Stomach (tissue), 9 donors: ENCODE measurements around the gene ZBED4. TPM values are rescaled to one million over a fixed set of nuclear protein-coding genes. Genes with fewer than 3 reads are reported as not detected.
"Not testable (repeated sequence)": the region's sequence is repeated elsewhere in the genome, so short reads cannot be mapped to it uniquely, and the experiment has no call there.

Experiments
- DNase-seq, 2 donors: peaks; one replicate each; pipeline versions ENCODE4 v3.0.0 to v3.0.0-alpha.2; 2013 to 2019
- H3K27ac ChIP-seq, 5 donors: fragments of 200-600 bp in 4 of 5; sonication (generic) in 4 of 5; one replicate each; pipeline ENCODE4 v1.5.1; 2013 to 2019; ENCODE audit warnings: mild to moderate bottlenecking in 1 of 5, moderate library complexity in 1 of 5
- H3K27me3 ChIP-seq, 3 donors: fragments of 200-600 bp; sonication (generic); one replicate each; pipeline ENCODE4 v1.5.1; 2017 to 2019; ENCODE audit warnings: mixed run types in 1 of 3
- H3K36me3 ChIP-seq, 4 donors: fragments of 200-600 bp; sonication (generic); 1 replicate in 3 of 4; 2 replicates in 1 of 4; pipeline ENCODE4 v1.5.1; 2016 to 2019
- H3K4me1 ChIP-seq, 4 donors: fragments of 200-600 bp; sonication (generic); one replicate each; pipeline ENCODE4 v1.5.1; 2016 to 2019
- H3K4me3 ChIP-seq, 4 donors: fragments of 200-600 bp; sonication (generic) in 3 of 4; one replicate each; pipeline ENCODE4 v1.5.1; 2016 to 2019; ENCODE audit warnings: mild to moderate bottlenecking in 1 of 4
- H3K9me3 ChIP-seq, 4 donors: fragments of 200-600 bp; sonication (generic); one replicate each; pipeline ENCODE4 v1.5.1; 2016 to 2019
- EP300 ChIP-seq: sonication (generic); formaldehyde crosslinking; IDR thresholded peaks from one replicate; pipeline ENCODE4 v1.6.1; 2017; ENCODE audit warnings: antibody characterized with exemption
- POLR2A ChIP-seq, 4 donors: fragments of 450-650 bp; IDR thresholded peaks; one replicate each; pipeline ENCODE4 v1.6.1; 2016; ENCODE audit warnings: antibody characterized with exemption in 4 of 4, control low read depth in 2 of 4, mild to moderate bottlenecking in 1 of 4, moderate library complexity in 1 of 4
- POLR2AphosphoS5 ChIP-seq, 3 donors: sonication (generic); formaldehyde crosslinking; IDR thresholded peaks; one replicate each; pipeline ENCODE4 v1.6.1; 2016; ENCODE audit warnings: antibody characterized with exemption in 3 of 3
- WGBS, 5 donors: extraction: QIAGEN DNeasy Blood & Tissue Kit in 3 of 5; methylation state at CpG; one replicate each; pipeline versions ENCODE4 v1.1.5 to v1.1.7; 2013 to 2018; 5-methylcytosine and 5-hydroxymethylcytosine counted together
- intact Hi-C: fragments of 100-400 bp; cut with DNase I; formaldehyde crosslinking; loops from one replicate; pipeline ENCODE4 v1.15.1; 2023; ENCODE audit warnings: low total_unique reads
- polyA plus RNA-seq, 3 donors: library from polyadenylated mRNA; stranded (reverse); fragments of 200-250 nt; gene quantifications; one replicate each; pipeline ENCODE4 v1.2.3, GENCODE V29; 2013
- total RNA-seq, 5 donors: library from RNA; depleted of rRNA; stranded (reverse); fragments of >200 nt; gene quantifications; one replicate each; pipeline versions ENCODE4 v1.1.0 to v1.2.3, GENCODE V29; 2014 to 2016
- TF ChIP-seq, protein P1 (sequence below), 7 experiments: fragments of 450-650 bp in 4 of 7; fragments of 200-600 bp in 3 of 7; sonication (generic) in 3 of 7; IDR thresholded peaks; one replicate each; pipeline ENCODE4 v1.5.1; 2016 to 2019; ENCODE audit warnings: antibody characterized with exemption in 7 of 7, control low read depth in 2 of 7, mild to moderate bottlenecking in 1 of 7
- donor health status: healthy with polysubstance abuse.
- donor health status: Bipolar disorder and iron deficiency.
- donor health status: healthy.

Gene ZBED4
- total and polyA plus RNA-seq, 8 donors: 2.2 to 31.7 (median 12.2) TPM

DNA sequence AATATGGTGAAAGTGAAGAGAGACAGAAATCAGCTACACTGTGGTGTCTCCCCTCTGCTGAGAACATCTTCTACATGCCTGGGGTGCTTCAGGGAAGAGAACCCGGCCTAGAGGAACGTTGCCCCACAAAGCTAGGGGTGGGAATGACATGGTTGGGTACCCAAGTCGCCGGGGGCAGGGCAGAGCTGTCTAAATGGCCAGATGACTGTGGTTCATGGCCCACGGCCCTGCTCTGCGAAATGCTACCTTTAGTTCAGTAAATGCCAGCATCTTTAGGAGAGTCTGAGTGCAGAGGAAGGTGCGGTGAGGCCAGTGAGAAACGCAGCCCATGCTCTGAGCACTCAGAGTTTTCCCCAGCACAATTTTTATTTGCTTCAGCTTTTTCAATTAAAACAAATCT, 38.8 kb upstream of the ZBED4 start:
- TF ChIP-seq, protein P1, sequence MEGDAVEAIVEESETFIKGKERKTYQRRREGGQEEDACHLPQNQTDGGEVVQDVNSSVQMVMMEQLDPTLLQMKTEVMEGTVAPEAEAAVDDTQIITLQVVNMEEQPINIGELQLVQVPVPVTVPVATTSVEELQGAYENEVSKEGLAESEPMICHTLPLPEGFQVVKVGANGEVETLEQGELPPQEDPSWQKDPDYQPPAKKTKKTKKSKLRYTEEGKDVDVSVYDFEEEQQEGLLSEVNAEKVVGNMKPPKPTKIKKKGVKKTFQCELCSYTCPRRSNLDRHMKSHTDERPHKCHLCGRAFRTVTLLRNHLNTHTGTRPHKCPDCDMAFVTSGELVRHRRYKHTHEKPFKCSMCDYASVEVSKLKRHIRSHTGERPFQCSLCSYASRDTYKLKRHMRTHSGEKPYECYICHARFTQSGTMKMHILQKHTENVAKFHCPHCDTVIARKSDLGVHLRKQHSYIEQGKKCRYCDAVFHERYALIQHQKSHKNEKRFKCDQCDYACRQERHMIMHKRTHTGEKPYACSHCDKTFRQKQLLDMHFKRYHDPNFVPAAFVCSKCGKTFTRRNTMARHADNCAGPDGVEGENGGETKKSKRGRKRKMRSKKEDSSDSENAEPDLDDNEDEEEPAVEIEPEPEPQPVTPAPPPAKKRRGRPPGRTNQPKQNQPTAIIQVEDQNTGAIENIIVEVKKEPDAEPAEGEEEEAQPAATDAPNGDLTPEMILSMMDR (IDR thresholded peaks at IDR 0.05): no peak
- TF ChIP-seq EP300: no peak
- no peak for DNase-seq
- H3K4me3 ChIP-seq: no peak overlapping the region
- intact Hi-C loops: no loop called here
- no peaks in the 10 kb centered on the region for H3K27me3 ChIP-seq
- no peak overlapping the region for H3K27ac ChIP-seq
- H3K9me3 ChIP-seq: no peaks in the 10 kb centered on the region
- peaks cover 25 to 69% (median 58%) of the 10 kb centered on the region in 4 donors for H3K36me3 ChIP-seq
- H3K4me1 ChIP-seq: peaks cover 36 to 89% (median 65%) of the 10 kb centered on the region in 4 donors
- WGBS, 5 donors: 74 to 87% (median 82%) methylated on average over 8 of the region's 8 CpGs

DNA sequence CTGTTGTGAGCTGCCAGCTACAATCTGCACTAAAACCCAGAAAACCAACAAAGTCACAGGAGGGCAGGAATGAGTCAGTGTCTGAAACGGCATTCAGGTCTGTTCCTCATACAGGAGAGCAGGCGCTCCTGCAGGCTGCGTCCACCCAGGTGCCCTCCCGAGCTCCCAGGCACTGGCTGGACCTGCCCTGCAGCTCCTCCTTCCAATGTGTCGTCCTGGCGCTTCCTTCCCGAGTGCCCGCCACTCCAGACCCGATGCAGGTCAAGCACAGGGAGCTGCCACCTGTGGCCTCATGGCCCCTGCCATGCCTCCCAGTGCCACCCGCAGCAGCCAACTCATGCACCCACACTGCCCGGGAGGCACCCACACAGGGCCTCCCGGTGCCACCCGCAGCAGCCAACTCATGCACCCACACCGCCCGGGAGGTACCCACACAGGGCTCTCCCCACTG, 38.0 kb upstream of the ZBED4 start:
- TF ChIP-seq EP300: no peak
- TF ChIP-seq POLR2AphosphoS5 (IDR thresholded peaks at IDR 0.05): peak in 1 of 3 donors; percentile 39
- TF ChIP-seq, protein P1 (IDR thresholded peaks at IDR 0.05): no peak
- WGBS, 5 donors: 21 to 52% (median 44%) methylated on average over 15 of the region's 15 CpGs
- H3K36me3 ChIP-seq: peaks cover 33 to 77% (median 66%) of the 10 kb centered on the region in 4 donors

DNA sequence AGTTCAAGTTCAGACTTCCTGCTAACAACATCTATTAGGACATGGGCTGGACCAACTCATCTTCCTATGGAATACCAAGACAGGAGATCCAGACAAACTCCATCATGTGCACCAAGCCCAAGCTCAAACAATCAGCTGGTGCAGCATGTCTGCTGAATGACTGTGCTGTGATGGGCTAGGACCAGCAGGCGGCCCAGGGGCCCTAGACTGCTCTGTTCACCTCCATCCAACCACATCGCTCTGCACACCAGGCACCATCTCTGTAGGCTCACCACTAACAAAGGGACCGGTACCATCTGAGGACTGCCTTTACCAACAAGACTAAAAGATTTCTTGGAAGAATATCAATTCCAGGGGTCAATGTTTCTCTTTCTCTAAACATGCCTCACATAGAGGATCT, 36.3 kb upstream of the ZBED4 start:
- WGBS, 5 donors: 72 to 94% (median 91%) methylated on average over 2 to 3 of the region's 3 CpGs
- DNase-seq: no peak

More for the DNA sequence above, 38.0 kb upstream of the ZBED4 start:
- H3K4me3 ChIP-seq: no peak overlapping the region
- peak overlapping the region in 2 of 5 donors; percentile 12 to 63 for H3K27ac ChIP-seq
- peak; percentile 43 to 58 for DNase-seq
- H3K9me3 ChIP-seq: no peaks in the 10 kb centered on the region
- intact Hi-C loops: no loop called here
- H3K27me3 ChIP-seq: no peaks in the 10 kb centered on the region
- H3K4me1 ChIP-seq: peaks cover 28 to 89% (median 64%) of the 10 kb centered on the region in 4 donors

DNA sequence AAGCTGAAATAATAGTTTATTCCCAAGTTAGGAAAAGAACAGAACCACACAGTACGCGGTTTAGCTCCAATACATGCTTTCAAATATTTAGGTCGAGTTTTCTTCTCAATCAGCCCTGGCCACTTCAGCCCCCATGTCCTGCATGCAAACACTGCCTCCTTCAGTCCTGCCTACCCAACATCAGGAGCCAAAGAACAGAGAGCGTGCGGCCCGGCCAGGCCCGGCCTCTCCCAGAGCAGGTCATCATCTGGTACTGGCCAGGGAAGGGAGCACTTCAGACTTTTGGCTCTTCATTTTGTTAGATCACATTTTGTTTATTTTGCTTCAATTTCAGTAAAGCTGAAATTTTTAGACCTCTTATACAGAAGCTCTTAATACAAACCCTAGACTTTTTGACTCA, 32.7 kb upstream of the ZBED4 start:
- intact Hi-C loops: no loop called here
- 61 to 75% (median 66%) methylated on average over 7 of the region's 7 CpGs for WGBS, 5 donors
- TF ChIP-seq POLR2A (IDR thresholded peaks at IDR 0.05) (no peak), POLR2AphosphoS5 (IDR thresholded peaks at IDR 0.05) (no peak), EP300 (no peak)
- TF ChIP-seq, protein P1 (IDR thresholded peaks at IDR 0.05): no peak
- H3K4me1 ChIP-seq: peaks cover 36 to 89% (median 68%) of the 10 kb centered on the region in 4 donors
- H3K9me3 ChIP-seq: no peaks in the 10 kb centered on the region
- peaks cover 67 to 92% (median 79%) of the 10 kb centered on the region in 4 donors for H3K36me3 ChIP-seq
- H3K27me3 ChIP-seq: no peaks in the 10 kb centered on the region
- no peak overlapping the region for H3K4me3 ChIP-seq
- DNase-seq: no peak
- peak overlapping the region in 1 of 5 donors; percentile 7 for H3K27ac ChIP-seq

More for the DNA sequence above, 36.3 kb upstream of the ZBED4 start:
- H3K4me1 ChIP-seq: peaks cover 27 to 91% (median 67%) of the 10 kb centered on the region in 4 donors
- TF ChIP-seq, protein P1 (IDR thresholded peaks at IDR 0.05): no peak
- no peak for TF ChIP-seq POLR2AphosphoS5 (IDR thresholded peaks at IDR 0.05)
- no peak for TF ChIP-seq POLR2A (IDR thresholded peaks at IDR 0.05)
- no peak for TF ChIP-seq EP300
- no peaks in the 10 kb centered on the region for H3K9me3 ChIP-seq
- intact Hi-C loops: no loop called here
- H3K36me3 ChIP-seq: peaks cover 49 to 86% (median 79%) of the 10 kb centered on the region in 4 donors
- H3K27me3 ChIP-seq: no peaks in the 10 kb centered on the region
- H3K4me3 ChIP-seq: no peak overlapping the region
- H3K27ac ChIP-seq: no peak overlapping the region

DNA sequence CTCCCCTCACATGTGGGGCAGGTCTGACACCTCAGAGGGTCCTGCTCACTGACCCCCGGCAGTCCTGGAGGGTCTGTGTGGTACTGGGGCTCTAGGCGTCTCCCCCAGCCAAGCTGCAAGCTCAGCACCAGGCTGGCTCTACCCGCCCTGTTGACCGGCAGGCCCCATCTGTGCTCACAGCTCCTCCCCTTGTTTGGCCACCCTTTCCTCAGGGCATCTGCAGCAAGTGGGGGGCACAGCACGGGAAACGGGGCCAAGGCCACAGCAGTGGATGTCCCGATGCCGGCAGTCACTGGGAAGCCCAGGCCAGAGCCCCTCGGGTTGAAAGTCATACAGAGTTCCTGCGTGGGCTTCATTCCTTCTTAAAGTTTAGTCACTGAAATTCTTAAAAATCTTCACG, 31.9 kb upstream of the ZBED4 start:
- DNase-seq, H3K27me3 ChIP-seq, H3K4me3 ChIP-seq, H3K9me3 ChIP-seq, intact Hi-C loops: not testable (repeated sequence)
- H3K27ac ChIP-seq: peak overlapping the region in 1 of 5 donors; percentile 7
- WGBS, 5 donors: 76 to 84% (median 81%) methylated on average over 11 of the region's 11 CpGs
- peaks cover 67 to 85% (median 75%) of the 10 kb centered on the region in 4 donors for H3K36me3 ChIP-seq
- H3K4me1 ChIP-seq: peaks cover 32 to 86% (median 66%) of the 10 kb centered on the region in 4 donors
